Parathyroid adenoma (tissue), 2 donors: ENCODE measurements around the gene CFAP92.
"Not testable (repeated sequence)": the region's sequence is repeated elsewhere in the genome, so short reads cannot be mapped to it uniquely, and the experiment has no call there.

ENCODE experiments used
- H2AFZ ChIP-seq: fragments of 300-600 bp; sonication (generic); one replicate; pipeline ENCODE4 v1.7.0; 2017; ENCODE audit warnings: antibody characterized with exemption, mild to moderate bottlenecking
- H3K27ac ChIP-seq: fragments of 300-600 bp; sonication (generic); one replicate; pipeline ENCODE4 v1.7.0; 2017
- H3K27me3 ChIP-seq: fragments of 300-600 bp; sonication (generic); one replicate; pipeline ENCODE4 v1.7.0; 2017; ENCODE audit warnings: low read length; ENCODE audit not compliant: control insufficient read depth, insufficient read depth
- H3K36me3 ChIP-seq: fragments of 300-600 bp; sonication (generic); one replicate; pipeline ENCODE4 v1.7.0; 2017; ENCODE audit warnings: low read length; ENCODE audit not compliant: control insufficient read depth, insufficient read depth
- H3K4me1 ChIP-seq: fragments of 300-600 bp; sonication (generic); one replicate; pipeline ENCODE4 v1.7.0; 2017; ENCODE audit warnings: control low read depth
- H3K4me2 ChIP-seq: fragments of 300-600 bp; sonication (generic); one replicate; pipeline ENCODE4 v1.7.0; 2017; ENCODE audit warnings: low read length
- H3K4me3 ChIP-seq: fragments of 300-600 bp; sonication (generic); one replicate; pipeline ENCODE4 v1.7.0; 2017; ENCODE audit warnings: low read depth, low read length
- H3K79me2 ChIP-seq: fragments of 300-600 bp; sonication (generic); one replicate; pipeline ENCODE4 v1.7.0; 2017; ENCODE audit warnings: control low read depth
- H3K9ac ChIP-seq: fragments of 300-600 bp; sonication (generic); one replicate; pipeline ENCODE4 v1.7.0; 2017; ENCODE audit warnings: mild to moderate bottlenecking
- H3K9me3 ChIP-seq: fragments of 300-600 bp; sonication (generic); one replicate; pipeline ENCODE4 v1.7.0; 2017; ENCODE audit warnings: low read length; ENCODE audit not compliant: control insufficient read depth
- CTCF ChIP-seq: fragments of 300-600 bp; sonication (generic); IDR thresholded peaks from one replicate; pipeline ENCODE4 v1.7.0; 2017; ENCODE audit warnings: antibody characterized with exemption, mild to moderate bottlenecking
- donor health status: primary hyperparathyroidism.

The CFAP92 gene

GRCh38 chr3:128931046-128931445 is 62.8 kb downstream of the CFAP92 start:
- H3K36me3 ChIP-seq: no peaks in the 10 kb centered on the region
- no peak overlapping the region for H3K4me3 ChIP-seq
- H3K9ac ChIP-seq: no peak overlapping the region
- H3K27ac ChIP-seq: no peak overlapping the region
- no peaks in the 10 kb centered on the region for H3K9me3 ChIP-seq
- no peaks in the 10 kb centered on the region for H3K4me1 ChIP-seq
- no peak overlapping the region for H2AFZ ChIP-seq
- no peak overlapping the region for H3K4me2 ChIP-seq
- H3K79me2 ChIP-seq: no peaks in the 10 kb centered on the region
- TF ChIP-seq CTCF: no peak
- no peaks in the 10 kb centered on the region for H3K27me3 ChIP-seq

GRCh38 chr3:128929364-128929763 is 64.5 kb downstream of the CFAP92 start:
- TF ChIP-seq CTCF: no peak
- Histone ChIP-seq H3K36me3 (no peaks in the 10 kb centered on the region), H3K27ac (no peak overlapping the region), H3K27me3 (no peaks in the 10 kb centered on the region), H3K9me3 (no peaks in the 10 kb centered on the region), H3K4me1 (no peaks in the 10 kb centered on the region), H3K9ac (no peak overlapping the region), H3K79me2 (no peaks in the 10 kb centered on the region), H2AFZ (no peak overlapping the region), H3K4me3 (no peak overlapping the region), H3K4me2 (no peak overlapping the region)

- H3K27ac ChIP-seq, H3K9me3 ChIP-seq: not testable (repeated sequence)
Measured at GRCh38 chr3:128923986-128924385, 69.9 kb downstream of the CFAP92 start.

GRCh38 chr3:128923576-128923975 is 70.3 kb downstream of the CFAP92 start:
- H3K79me2 ChIP-seq: no peaks in the 10 kb centered on the region
- H3K27me3 ChIP-seq: no peaks in the 10 kb centered on the region
- no peak for TF ChIP-seq CTCF
- no peak overlapping the region for H3K27ac ChIP-seq
- no peaks in the 10 kb centered on the region for H3K4me1 ChIP-seq
- H3K36me3 ChIP-seq: no peaks in the 10 kb centered on the region
- no peaks in the 10 kb centered on the region for H3K9me3 ChIP-seq
- H2AFZ ChIP-seq: no peak overlapping the region
- H3K4me2 ChIP-seq: no peak overlapping the region
- no peak overlapping the region for H3K9ac ChIP-seq
- H3K4me3 ChIP-seq: no peak overlapping the region

More at GRCh38 chr3:128923986-128924385, 69.9 kb downstream of the CFAP92 start:
- not testable (repeated sequence) for H3K4me1 ChIP-seq, H3K4me3 ChIP-seq, H3K4me2 ChIP-seq, H2AFZ ChIP-seq, H3K9ac ChIP-seq, H3K27me3 ChIP-seq, H3K36me3 ChIP-seq, H3K79me2 ChIP-seq

GRCh38 chr3:128922804-128923459 is 70.9 kb downstream of the CFAP92 start:
- H3K4me1 ChIP-seq: no peaks in the 10 kb centered on the region
- TF ChIP-seq CTCF: no peak
- H2AFZ ChIP-seq: no peak overlapping the region
- H3K36me3 ChIP-seq: no peaks in the 10 kb centered on the region
- no peaks in the 10 kb centered on the region for H3K9me3 ChIP-seq
- no peak overlapping the region for H3K9ac ChIP-seq
- no peak overlapping the region for H3K27ac ChIP-seq
- H3K4me3 ChIP-seq: no peak overlapping the region
- no peak overlapping the region for H3K4me2 ChIP-seq
- no peaks in the 10 kb centered on the region for H3K27me3 ChIP-seq
- H3K79me2 ChIP-seq: no peaks in the 10 kb centered on the region
